Sigmoid colon (tissue), 4 donors: ENCODE measurements around the gene BCAS3.

ENCODE experiments used
- CTCF ChIP-seq, 4 experiments: fragments of 450-650 bp in 3 of 4; fragments of 200-600 bp in 1 of 4; IDR thresholded peaks; one replicate each; pipeline ENCODE4 v1.5.1; 2016 to 2019; ENCODE audit warnings: antibody characterized with exemption in 4 of 4, mild to moderate bottlenecking in 3 of 4, moderate library complexity in 2 of 4
- EP300 ChIP-seq, 4 donors: sonication (generic); formaldehyde crosslinking; IDR thresholded peaks; one replicate each; pipeline ENCODE4 v1.6.1; 2017; ENCODE audit warnings: antibody characterized with exemption in 4 of 4
- POLR2A ChIP-seq, 2 donors: fragments of 450-650 bp; IDR thresholded peaks; one replicate each; pipeline ENCODE4 v1.6.1; 2016; ENCODE audit warnings: antibody characterized with exemption in 2 of 2, mild to moderate bottlenecking in 2 of 2, moderate library complexity in 2 of 2
- POLR2AphosphoS5 ChIP-seq, 4 donors: sonication (generic); formaldehyde crosslinking; IDR thresholded peaks; one replicate each; pipeline ENCODE4 v1.6.1; 2017; ENCODE audit warnings: antibody characterized with exemption in 4 of 4

DNA sequence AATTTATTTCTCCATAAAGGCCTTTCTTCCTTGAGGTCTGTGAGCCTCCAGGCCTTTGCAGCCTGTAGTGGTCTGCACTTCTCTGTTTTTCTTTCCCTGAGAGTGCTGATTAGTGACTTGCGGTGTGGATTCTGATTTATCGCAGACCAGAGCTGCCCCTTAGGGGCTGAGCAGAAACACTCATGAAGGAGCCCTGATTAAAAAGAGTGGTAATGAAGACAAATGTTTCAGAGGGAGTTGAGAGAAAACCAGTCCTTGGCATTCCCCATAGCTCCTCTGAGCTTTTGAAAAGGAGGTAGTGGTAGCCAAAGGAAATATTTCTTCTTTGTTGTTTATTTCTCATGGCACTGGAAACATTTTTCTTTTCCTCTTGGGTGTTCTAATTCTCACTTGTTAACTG is 453.9 kb downstream of the BCAS3 start:
- TF ChIP-seq CTCF (IDR thresholded peaks at IDR 0.05), result no peak
- no peak for TF ChIP-seq POLR2A (IDR thresholded peaks at IDR 0.05)
- no peak for TF ChIP-seq POLR2AphosphoS5 (IDR thresholded peaks at IDR 0.05)
- no peak for TF ChIP-seq EP300 (IDR thresholded peaks at IDR 0.05)
